Sciatic nerve (tissue), 2 donors: ENCODE data around the gene C10orf53. TPM values are rescaled to one million over a fixed set of nuclear protein-coding genes. Genes with fewer than 3 reads are reported as not detected.

Experiments
- ATAC-seq: fragments of 200-7000 bp; cut with Tn5 transposase; one replicate; pipeline ENCODE4 v1.9.1; 2020; ENCODE audit warnings: mild to moderate bottlenecking, moderate library complexity
- DNase-seq: peaks from one replicate; pipeline ENCODE4 v3.0.0-alpha.2; 2020; ENCODE audit warnings: low spot score
- intact Hi-C: fragments of 100-400 bp; cut with DNase I; formaldehyde crosslinking; loops from one replicate; pipeline ENCODE4 v1.14.2; 2022
- total RNA-seq: library from RNA; stranded (reverse); fragmentation: NEBNext Ultra II Directional; extraction: Animal tissue kit (Norgen Biotek cat#: 25700); gene quantifications from one replicate; pipeline ENCODE4 v1.2.1, GENCODE V29; 2021
- donor health status: DM: no; HTN: no; CAD: no.
- donor health status: DM: no; HTN: no; CAD: no.

C10orf53 gene
- total RNA-seq, 1 donor from 2014 or later = not detected

GRCh38 chr10:49745756-49746155 lies 66.3 kb downstream of the C10orf53 start:
- intact Hi-C loops = no loop called here
- ATAC-seq = no peak
- no peak for DNase-seq

GRCh38 chr10:49746626-49747302 lies 67.3 kb downstream of the C10orf53 start:
- ATAC-seq (no peak), DNase-seq (no peak)
- intact Hi-C loops = no loop called here

Other genes starting within 250 kb of the C10orf53 start
- 33.5 TPM for gene ERCC6, start 140.5 kb upstream of the C10orf53 start, total RNA-seq
- gene SLC18A3, start 69.3 kb upstream of the C10orf53 start, total RNA-seq = not detected
- gene CHAT, start 65.6 kb upstream of the C10orf53 start, total RNA-seq = not detected
- gene OGDHL, start 82.7 kb downstream of the C10orf53 start, total RNA-seq = not detected